ENCODE data around the gene ANXA10. TPM values are rescaled to one million over a fixed set of nuclear protein-coding genes. Genes with fewer than 3 reads are reported as not detected.

The ANXA10 gene
- total RNA-seq, 1 donor = under 0.01 TPM

DNA sequence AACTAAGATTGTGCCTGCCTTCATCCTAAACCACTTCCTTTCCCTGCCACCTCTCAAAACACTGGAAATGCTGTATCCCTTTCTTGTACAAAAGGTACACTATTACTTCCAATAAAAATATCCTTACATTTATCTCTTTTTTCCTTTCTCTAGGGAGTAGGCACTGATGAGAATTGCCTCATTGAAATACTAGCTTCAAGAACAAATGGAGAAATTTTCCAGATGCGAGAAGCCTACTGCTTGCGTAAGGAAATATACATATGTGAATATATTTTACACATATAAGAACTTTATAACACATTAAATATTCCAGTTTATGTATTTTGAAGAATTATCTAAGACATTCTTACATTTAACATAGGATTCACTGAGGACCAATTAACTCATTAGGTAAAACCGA lies 71.7 kb downstream of the ANXA10 start:
- TF ChIP-seq, protein P1, sequence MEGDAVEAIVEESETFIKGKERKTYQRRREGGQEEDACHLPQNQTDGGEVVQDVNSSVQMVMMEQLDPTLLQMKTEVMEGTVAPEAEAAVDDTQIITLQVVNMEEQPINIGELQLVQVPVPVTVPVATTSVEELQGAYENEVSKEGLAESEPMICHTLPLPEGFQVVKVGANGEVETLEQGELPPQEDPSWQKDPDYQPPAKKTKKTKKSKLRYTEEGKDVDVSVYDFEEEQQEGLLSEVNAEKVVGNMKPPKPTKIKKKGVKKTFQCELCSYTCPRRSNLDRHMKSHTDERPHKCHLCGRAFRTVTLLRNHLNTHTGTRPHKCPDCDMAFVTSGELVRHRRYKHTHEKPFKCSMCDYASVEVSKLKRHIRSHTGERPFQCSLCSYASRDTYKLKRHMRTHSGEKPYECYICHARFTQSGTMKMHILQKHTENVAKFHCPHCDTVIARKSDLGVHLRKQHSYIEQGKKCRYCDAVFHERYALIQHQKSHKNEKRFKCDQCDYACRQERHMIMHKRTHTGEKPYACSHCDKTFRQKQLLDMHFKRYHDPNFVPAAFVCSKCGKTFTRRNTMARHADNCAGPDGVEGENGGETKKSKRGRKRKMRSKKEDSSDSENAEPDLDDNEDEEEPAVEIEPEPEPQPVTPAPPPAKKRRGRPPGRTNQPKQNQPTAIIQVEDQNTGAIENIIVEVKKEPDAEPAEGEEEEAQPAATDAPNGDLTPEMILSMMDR (IDR thresholded peaks at IDR 0.05; ENCODE audit: insufficient read depth, low read depth, low read length) = no peak
- DNase-seq (ENCODE audit: low read depth) = no peak
- no peak overlapping the region for H3K4me3 ChIP-seq (ENCODE audit: low read depth, low read length)

DNA sequence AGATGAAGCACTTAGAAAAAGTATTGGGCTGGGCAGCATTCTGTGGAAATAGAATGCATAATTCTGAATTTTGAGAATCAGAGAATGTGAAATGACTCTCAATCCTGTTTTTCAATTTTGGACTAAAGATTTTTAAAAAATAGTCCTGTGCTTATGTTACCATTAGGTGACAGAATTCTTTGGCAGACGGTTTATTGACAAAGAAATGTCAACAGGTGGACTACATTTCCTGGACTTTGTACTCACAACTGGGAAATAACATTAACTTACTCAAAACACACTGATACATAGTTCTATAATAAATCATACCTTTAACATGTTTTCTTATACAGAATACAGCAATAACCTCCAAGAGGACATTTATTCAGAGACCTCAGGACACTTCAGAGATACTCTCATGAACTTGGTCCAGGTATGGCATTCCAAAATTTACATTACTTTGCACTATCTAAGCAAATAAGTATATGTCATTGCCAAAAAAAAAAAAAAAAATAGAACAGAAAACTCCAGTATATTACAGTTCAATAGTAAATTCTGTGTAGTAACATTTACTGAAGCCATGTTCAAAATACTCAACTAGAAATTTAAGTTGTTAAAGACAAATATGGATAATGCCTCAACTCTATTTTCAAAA lies 72.7 kb downstream of the ANXA10 start:
- TF ChIP-seq, protein P1 (IDR thresholded peaks at IDR 0.05; ENCODE audit: insufficient read depth, low read depth, low read length) = no peak
- H3K4me3 ChIP-seq (ENCODE audit: low read depth, low read length) = no peak overlapping the region
- DNase-seq (ENCODE audit: low read depth) = no peak

DNA sequence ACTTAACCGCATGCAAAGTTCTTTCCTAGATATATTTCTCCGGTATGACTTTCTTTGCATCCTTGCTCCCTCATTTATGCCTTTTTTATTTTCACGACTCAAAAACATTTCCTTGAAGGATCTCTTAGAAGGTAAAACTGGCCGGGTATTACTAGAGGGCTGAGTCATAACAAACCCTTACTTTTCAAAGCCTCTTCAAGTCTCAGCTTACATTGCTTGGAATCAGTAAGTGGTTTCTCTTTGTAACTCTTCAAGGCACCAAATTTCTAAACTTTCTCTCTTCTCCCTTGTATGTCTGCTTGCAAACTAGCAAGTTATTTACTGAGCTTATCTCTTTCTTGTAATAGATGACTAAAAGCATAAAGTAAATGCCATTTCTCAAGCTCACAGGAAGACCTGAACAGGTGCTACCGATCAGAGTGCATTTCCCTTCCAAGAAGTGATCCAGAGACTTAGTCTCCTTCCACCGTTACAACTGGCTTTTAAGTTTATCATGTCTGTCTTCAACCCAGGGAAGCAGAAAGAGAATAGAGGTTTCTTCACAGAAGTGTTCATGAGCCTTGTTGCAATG lies 75.5 kb downstream of the ANXA10 start:
- TF ChIP-seq, protein P1 (IDR thresholded peaks at IDR 0.05; ENCODE audit: insufficient read depth, low read depth, low read length) = no peak
- DNase-seq (ENCODE audit: low read depth) = peak; percentile 28
- no peak overlapping the region for H3K4me3 ChIP-seq (ENCODE audit: low read depth, low read length)

DNA sequence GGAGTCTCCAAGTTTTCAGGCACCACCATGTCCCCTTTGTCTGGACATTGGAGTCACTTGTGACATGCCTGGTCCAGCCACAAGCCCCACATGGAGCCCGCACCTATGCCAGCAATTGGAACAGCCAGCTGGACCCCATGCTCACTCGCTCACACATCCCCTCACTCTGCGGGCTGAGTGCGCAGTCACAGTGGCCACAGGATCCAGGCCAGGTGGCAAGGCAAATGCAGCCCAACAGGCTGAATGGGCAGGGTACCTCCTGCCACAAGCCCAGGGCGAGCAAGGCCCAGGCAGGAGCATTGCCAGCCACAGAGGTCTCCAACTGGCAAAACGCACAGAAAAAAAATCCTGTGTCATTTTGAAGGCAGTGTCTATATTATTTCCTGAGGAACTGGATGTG lies 82.0 kb downstream of the ANXA10 start:
- TF ChIP-seq, protein P1 (IDR thresholded peaks at IDR 0.05; ENCODE audit: insufficient read depth, low read depth, low read length) = no peak
- no peak for DNase-seq (ENCODE audit: low read depth)
- no peak overlapping the region for H3K4me3 ChIP-seq (ENCODE audit: low read depth, low read length)

DNA sequence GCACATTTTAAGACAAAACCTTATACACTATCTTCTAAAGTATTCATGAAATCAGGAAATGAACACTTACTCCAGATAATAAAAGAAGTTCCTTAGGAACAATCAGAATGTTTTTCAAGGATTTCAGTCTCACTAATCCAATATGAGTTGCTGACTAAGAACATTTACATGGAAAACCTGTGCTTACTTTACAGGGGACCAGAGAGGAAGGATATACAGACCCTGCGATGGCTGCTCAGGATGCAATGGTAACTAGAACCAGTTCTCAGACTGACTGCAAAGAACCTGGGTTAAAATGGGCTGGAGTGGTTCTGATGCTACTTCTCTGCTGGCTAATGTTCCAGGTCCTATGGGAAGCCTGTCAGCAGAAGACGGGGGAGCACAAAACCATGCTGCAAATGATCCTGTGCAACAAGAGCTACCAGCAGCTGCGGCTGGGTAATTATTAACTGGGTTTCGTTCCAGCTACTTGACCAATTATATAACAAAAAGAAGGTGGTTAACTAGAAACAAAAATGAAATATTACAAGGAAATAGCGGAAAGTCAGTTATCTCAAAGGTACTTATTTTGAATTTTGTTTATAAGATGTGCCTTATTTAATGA lies 85.3 kb downstream of the ANXA10 start:
- no peak overlapping the region for H3K4me3 ChIP-seq (ENCODE audit: low read depth, low read length)
- DNase-seq (ENCODE audit: low read depth) = no peak
- TF ChIP-seq, protein P1 (IDR thresholded peaks at IDR 0.05; ENCODE audit: insufficient read depth, low read depth, low read length) = no peak

DNA sequence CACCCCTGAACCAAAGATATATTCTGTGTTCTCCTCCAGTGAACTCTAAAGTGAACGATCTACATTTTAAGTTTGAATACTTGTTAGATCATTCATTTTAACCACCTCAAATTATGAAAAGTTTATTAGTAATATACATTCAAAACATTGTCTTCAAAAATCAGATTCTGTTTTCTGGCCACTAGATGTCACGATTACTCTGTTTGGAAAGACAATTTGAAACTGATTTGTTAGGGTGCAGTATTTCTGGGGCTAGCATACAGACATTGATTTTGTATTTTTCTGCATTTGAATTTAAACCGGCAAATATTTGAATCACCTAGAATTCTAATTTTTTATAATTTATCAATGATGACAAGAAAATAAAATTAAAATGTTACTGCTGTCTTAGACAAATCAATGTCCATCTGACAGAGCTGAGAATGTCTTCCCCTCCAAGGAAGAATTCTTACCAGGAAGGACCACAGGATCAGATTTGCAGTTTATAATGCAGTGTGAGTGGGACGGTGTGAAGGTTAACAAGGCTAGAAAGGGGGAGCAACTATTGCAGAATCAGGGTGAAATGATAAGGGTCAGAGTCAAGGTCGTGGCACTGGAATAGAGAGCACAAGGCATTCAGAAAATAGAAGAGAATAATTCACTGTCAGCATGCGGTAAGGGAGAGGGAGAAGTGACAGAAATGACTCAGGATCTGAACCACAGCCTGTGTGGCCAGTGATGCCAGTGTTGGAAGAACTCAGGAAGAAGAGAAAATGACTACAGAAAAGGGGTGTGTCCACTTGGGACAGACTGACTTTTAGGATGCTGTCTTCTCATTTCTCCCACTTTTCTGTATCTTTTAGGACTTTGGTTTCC lies 91.6 kb downstream of the ANXA10 start:
- TF ChIP-seq, protein P1 (IDR thresholded peaks at IDR 0.05; ENCODE audit: insufficient read depth, low read depth, low read length) = peak; percentile 63
- DNase-seq (ENCODE audit: low read depth) = peak; percentile 59
- no peak overlapping the region for H3K4me3 ChIP-seq (ENCODE audit: low read depth, low read length)
